Measurements from ENCODE around the gene GPR132. TPM values are rescaled to one million over a fixed set of nuclear protein-coding genes. Genes with fewer than 3 reads are reported as not detected.

Gene GPR132
- total RNA-seq, 1 donor from 2014 or later, result 0.24 TPM

DNA sequence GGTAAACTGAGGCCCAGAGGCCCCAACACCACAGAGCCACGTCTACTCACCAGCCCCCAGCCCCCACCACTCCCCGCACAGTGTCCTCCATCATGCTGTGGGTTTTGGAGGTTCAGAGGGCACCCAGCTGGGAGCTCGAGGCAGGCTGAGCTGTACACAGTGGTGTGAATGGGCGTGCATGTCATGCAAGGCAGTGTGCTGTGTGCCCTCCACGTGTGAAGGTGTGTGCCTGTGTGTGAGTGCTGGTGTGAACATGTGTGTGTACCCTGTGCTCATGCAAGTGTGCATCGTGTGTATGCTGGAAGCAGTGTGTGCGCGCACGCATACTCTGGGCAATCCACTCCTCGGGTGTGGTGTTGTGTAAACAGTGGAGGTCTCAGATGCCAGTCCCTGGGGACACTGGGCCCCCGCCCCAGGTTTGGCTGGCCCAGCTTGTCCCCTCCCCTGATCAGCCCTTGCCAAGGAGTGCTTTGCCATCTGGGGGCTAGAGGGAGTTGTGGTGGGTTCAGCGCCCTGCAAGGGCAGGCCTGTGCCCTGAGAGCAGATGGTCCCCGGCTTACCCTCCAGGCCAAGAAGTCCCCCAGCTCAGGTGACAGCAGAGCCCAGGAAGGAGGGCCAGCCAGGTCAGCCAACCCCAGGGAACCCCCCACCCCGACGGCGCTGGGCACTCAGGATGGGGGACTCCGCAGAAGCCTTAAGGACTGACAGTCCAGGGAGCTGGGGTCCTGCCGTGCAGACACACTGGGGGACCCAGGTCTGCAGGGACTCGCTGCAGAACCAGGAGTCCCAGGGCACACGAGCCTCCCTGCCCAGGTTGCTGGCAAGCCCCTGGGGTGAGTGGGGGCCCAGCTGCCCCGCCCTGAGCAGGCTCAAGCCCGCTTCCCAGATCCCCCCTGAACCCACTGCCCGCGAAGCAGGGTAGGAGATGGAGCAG is 23.8 kb upstream of the GPR132 start:
- TF ChIP-seq, protein P1, sequence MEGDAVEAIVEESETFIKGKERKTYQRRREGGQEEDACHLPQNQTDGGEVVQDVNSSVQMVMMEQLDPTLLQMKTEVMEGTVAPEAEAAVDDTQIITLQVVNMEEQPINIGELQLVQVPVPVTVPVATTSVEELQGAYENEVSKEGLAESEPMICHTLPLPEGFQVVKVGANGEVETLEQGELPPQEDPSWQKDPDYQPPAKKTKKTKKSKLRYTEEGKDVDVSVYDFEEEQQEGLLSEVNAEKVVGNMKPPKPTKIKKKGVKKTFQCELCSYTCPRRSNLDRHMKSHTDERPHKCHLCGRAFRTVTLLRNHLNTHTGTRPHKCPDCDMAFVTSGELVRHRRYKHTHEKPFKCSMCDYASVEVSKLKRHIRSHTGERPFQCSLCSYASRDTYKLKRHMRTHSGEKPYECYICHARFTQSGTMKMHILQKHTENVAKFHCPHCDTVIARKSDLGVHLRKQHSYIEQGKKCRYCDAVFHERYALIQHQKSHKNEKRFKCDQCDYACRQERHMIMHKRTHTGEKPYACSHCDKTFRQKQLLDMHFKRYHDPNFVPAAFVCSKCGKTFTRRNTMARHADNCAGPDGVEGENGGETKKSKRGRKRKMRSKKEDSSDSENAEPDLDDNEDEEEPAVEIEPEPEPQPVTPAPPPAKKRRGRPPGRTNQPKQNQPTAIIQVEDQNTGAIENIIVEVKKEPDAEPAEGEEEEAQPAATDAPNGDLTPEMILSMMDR (conservative IDR thresholded peaks at IDR 0.05), result no peak
- no peaks in the 10 kb centered on the region for H3K9me3 Mint-ChIP-seq
- peak overlapping the region; percentile 74 for H3K27ac Mint-ChIP-seq
- H3K36me3 Mint-ChIP-seq, result no peaks in the 10 kb centered on the region
- peak overlapping the region; percentile 79 for H3K4me3 Mint-ChIP-seq
- peaks cover 11% of the 10 kb centered on the region for H3K4me1 Mint-ChIP-seq (ENCODE audit: unreplicated experiment)
- peaks cover 4% of the 10 kb centered on the region for H3K27me3 Mint-ChIP-seq
- no peak for DNase-seq (ENCODE audit: extremely low spot score, unreplicated experiment)

DNA sequence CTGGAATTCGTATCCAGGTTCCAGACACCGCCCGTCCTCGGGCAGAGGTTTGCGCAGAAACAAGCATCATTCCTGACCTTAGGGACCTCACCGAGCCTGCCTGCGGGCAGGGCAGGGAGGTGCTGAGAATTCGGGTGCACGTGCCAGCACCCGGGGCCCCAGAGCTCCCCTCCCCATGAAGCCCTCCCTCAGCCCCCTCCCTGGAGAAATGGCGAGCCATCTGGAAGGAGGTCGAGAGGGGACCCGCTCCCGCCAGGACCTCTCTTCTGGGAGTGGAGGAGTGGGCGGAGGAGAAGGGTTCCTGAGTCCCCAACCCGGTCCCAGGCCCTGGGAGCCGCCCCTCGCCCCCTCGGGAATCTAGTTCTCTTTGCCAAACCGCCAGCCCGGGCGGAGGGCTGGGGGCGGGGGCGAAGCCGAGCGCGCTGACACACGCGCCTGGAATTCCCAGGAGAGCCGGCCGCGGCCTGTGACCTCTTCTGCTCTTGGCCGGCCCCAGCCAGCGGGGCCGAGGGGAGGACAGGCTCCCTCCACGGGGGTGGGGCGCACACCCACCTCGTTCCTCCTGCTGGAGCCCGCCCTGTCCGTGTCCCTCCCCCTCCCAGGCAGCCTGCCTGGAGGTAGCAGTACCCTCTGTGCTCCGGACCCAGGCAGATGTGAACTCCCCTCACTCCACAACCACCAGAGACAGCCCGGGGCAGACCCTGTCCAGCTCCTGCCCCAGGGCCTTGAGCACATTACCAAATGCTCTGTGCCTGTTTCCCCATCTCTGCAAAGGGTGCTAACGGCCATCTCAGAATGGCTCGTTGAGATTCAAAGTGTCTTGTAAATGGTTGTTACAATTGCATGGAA is 23.0 kb upstream of the GPR132 start:
- peak overlapping the region; percentile 74 for H3K27ac Mint-ChIP-seq
- peaks cover 11% of the 10 kb centered on the region for H3K4me1 Mint-ChIP-seq (ENCODE audit: unreplicated experiment)
- H3K4me3 Mint-ChIP-seq, result peak overlapping the region; percentile 81
- TF ChIP-seq, protein P1 (conservative IDR thresholded peaks at IDR 0.05), result no peak
- no peaks in the 10 kb centered on the region for H3K9me3 Mint-ChIP-seq
- no peak for DNase-seq (ENCODE audit: extremely low spot score, unreplicated experiment)
- no peaks in the 10 kb centered on the region for H3K36me3 Mint-ChIP-seq
- peaks cover 7% of the 10 kb centered on the region for H3K27me3 Mint-ChIP-seq

DNA sequence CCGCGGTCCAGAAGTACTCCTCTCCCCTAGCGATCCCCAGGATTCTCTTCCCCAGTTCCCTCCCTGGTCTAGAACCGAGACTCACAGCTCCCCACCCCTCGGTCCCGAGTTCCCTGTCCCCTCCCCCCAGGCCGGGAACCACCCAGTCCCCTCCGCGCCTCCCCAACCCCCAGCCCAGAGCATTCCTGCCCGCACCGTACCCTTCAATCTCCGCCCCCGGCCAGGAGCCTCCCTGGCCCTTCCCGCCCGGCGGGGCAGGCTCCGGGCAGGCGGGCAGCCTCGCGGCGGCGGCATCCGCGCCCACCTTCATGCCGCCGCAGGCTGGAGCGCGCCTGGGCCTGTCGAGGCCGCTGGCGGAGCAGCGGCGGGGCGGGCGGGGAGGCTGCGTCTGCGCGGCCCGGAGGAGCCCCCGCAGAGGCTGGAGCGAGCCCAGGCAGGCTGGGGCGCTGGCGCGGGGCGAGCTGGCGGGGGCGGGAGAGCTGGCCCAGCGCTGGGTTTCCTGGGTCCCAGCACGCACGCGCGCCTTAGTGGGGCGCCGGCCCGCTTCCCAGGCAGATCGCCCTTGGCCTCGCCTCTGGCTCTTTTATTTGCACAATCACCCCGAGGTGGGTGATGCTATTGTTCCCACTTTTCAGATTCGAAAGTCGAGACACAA is 22.2 kb upstream of the GPR132 start:
- Mint-ChIP-seq H3K4me3 (peak overlapping the region; percentile 81), H3K36me3 (no peaks in the 10 kb centered on the region), H3K4me1 (ENCODE audit: unreplicated experiment) (peaks cover 11% of the 10 kb centered on the region), H3K27ac (peak overlapping the region; percentile 43), H3K9me3 (no peaks in the 10 kb centered on the region), H3K27me3 (peaks cover 7% of the 10 kb centered on the region)
- TF ChIP-seq, protein P1 (conservative IDR thresholded peaks at IDR 0.05), result no peak
- DNase-seq (ENCODE audit: extremely low spot score, unreplicated experiment), result no peak

DNA sequence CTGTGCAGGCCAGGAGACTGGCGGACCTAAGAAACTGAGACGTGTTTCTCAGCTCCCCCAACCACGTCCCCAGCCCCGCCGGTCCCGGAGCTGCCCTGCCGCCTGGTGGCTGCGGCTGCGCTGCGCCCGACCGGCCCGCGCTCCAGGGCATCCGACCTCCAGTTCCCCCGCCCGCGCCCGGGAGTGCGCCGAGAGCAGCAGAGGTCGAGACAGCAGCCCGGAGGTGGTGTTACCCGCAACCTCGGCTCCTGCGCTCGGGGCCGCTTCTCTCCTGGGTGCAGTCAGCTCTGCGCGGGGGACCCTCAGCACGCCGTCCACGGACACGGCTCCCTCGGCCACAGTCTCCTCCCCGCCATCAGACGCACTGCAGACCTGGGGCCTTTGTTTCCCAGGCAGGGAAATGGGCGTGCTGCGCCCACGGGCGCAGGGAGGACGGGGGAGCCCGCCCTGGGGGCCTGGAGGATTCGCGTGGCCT is 21.6 kb upstream of the GPR132 start:
- Mint-ChIP-seq H3K4me1 (ENCODE audit: unreplicated experiment) (peaks cover 6% of the 10 kb centered on the region), H3K27ac (no peak overlapping the region), H3K9me3 (no peaks in the 10 kb centered on the region), H3K27me3 (peaks cover 7% of the 10 kb centered on the region), H3K4me3 (peak overlapping the region; percentile 75), H3K36me3 (no peaks in the 10 kb centered on the region)
- TF ChIP-seq, protein P1 (conservative IDR thresholded peaks at IDR 0.05), result peak; percentile 93
- peak; percentile 90 for DNase-seq (ENCODE audit: extremely low spot score, unreplicated experiment)

DNA sequence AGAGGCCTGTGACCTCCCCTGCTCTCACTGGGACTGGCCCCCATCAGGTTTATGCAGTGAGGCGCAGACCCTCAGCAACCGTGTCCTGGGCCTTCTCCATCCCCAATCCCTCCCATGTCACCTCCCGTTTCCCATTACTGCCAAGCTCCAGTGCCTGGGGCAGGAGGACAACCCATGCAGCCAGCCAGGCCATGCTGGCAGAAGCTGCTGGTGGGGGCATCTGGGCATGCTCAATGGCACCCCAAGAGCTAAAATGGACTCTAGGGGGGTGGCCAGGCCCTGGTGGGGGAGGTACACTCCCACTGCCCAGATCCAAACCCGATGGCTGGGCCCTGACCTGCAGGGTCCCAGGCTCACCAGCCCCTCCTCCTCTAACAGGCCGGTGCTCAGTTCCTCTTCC is 20.5 kb upstream of the GPR132 start:
- Mint-ChIP-seq H3K36me3 (no peaks in the 10 kb centered on the region), H3K27ac (no peak overlapping the region), H3K9me3 (no peaks in the 10 kb centered on the region), H3K4me3 (no peak overlapping the region), H3K4me1 (ENCODE audit: unreplicated experiment) (peaks cover 5% of the 10 kb centered on the region), H3K27me3 (peaks cover 7% of the 10 kb centered on the region)
- TF ChIP-seq, protein P1 (conservative IDR thresholded peaks at IDR 0.05), result no peak
- no peak for DNase-seq (ENCODE audit: extremely low spot score, unreplicated experiment)

Measured in type B pancreatic cell (in vitro differentiated cells).